HepG2 (cell line): ENCODE data around the gene SPG7. TPM values are rescaled to one million over a fixed set of nuclear protein-coding genes. Genes with fewer than 3 reads are reported as not detected.

Source experiments
- HOXA9 ChIP-seq: sonication (generic); formaldehyde crosslinking; IDR thresholded peaks from 2 replicates; pipeline ENCODE4 v1.8.1; 2022; ENCODE audit warnings: missing genetic modification reagents, mild to moderate bottlenecking, moderate library complexity, borderline replicate concordance
- MYC ChIP-seq: sonication (generic); formaldehyde crosslinking; IDR thresholded peaks from 2 replicates; pipeline ENCODE4 v1.9.0; 2021; ENCODE audit warnings: missing genetic modification reagents, borderline replicate concordance
- RAD21 ChIP-seq: fragments of 450-650 bp; formaldehyde crosslinking; IDR thresholded peaks from 2 replicates; pipeline ENCODE4 v1.5.0; 2020; ENCODE audit warnings: mild to moderate bottlenecking
- SAFB2 ChIP-seq: sonication (generic); formaldehyde crosslinking; IDR thresholded peaks from 2 replicates; pipeline ENCODE4 v1.5.1; 2020; ENCODE audit warnings: missing genetic modification reagents, low read depth, mild to moderate bottlenecking, borderline replicate concordance
- SETDB1 ChIP-seq: sonication (generic); formaldehyde crosslinking; IDR thresholded peaks from 2 replicates; pipeline ENCODE4 v1.5.1; 2020; ENCODE audit warnings: missing genetic modification reagents, mild to moderate bottlenecking, borderline replicate concordance
- SPEN ChIP-seq: sonication (generic); formaldehyde crosslinking; IDR thresholded peaks from 2 replicates; pipeline ENCODE4 v1.5.1; 2020; ENCODE audit warnings: low read depth, mild to moderate bottlenecking, missing genetic modification reagents
- ZFX ChIP-seq: sonication (generic); formaldehyde crosslinking; IDR thresholded peaks from 2 replicates; pipeline ENCODE4 v1.4.0; 2020; ENCODE audit warnings: mild to moderate bottlenecking, low read depth, missing genetic modification reagents, moderate library complexity
- polyA plus RNA-seq, 8 experiments: library from polyadenylated mRNA; depleted of rRNA in 3 of 8; stranded (reverse) in 7 of 8; unstranded in 1 of 8; fragments of >200 nt; fragmentation: Illumina TruSeq in 4 of 8; extraction: Trizol in 4 of 8; gene quantifications; 2 replicates each; pipeline versions ENCODE4 v1.2.1 to v1.2.3, GENCODE V29; 2011 to 2016; ENCODE audit warnings: low read depth in 4 of 8, missing spikeins in 1 of 8, mixed read lengths in 1 of 8; ENCODE audit not compliant: insufficient read depth in 1 of 8
- total RNA-seq, 5 experiments: library from RNA; depleted of rRNA; stranded (reverse); fragments of >200 nt; fragmentation: Illumina TruSeq; extraction: Trizol; gene quantifications; 2 replicates each; pipeline ENCODE4 v1.2.3, GENCODE V29; 2016; ENCODE audit warnings: low read depth in 1 of 5
- TF ChIP-seq, protein P1 (sequence below): sonication (generic); formaldehyde crosslinking; IDR thresholded peaks from 2 replicates; pipeline ENCODE4 v1.8.1; 2022; ENCODE audit warnings: low read depth, mild to moderate bottlenecking, missing genetic modification reagents
- TF ChIP-seq, protein P2 (sequence below): IDR thresholded peaks from 2 replicates; pipeline ENCODE4 v1.4.0; 2020; ENCODE audit warnings: mild to moderate bottlenecking, missing genetic modification reagents
- TF ChIP-seq, protein P3 (sequence below): sonication (generic); formaldehyde crosslinking; conservative IDR thresholded peaks from 2 replicates; pipeline ENCODE4 v1.4.0; 2020; ENCODE audit warnings: missing genetic modification reagents
- TF ChIP-seq, protein P4 (sequence below): IDR thresholded peaks from 2 replicates; pipeline ENCODE4 v1.6.1; 2016
- TF ChIP-seq, protein P5 (sequence below): sonication (generic); formaldehyde crosslinking; IDR thresholded peaks from 2 replicates; pipeline ENCODE4 v1.4.0; 2020; ENCODE audit warnings: mild to moderate bottlenecking, missing genetic modification reagents
- TF ChIP-seq, protein P6 (sequence below): IDR thresholded peaks from 2 replicates; pipeline ENCODE4 v1.6.1; 2018; ENCODE audit warnings: missing genetic modification reagents

SPG7 gene
- total and polyA plus RNA-seq, 2 of the 13 experiments (the other 11 are each of a cell fraction or from before 2014, with no cell fraction given): 66.0 to 136 TPM

DNA sequence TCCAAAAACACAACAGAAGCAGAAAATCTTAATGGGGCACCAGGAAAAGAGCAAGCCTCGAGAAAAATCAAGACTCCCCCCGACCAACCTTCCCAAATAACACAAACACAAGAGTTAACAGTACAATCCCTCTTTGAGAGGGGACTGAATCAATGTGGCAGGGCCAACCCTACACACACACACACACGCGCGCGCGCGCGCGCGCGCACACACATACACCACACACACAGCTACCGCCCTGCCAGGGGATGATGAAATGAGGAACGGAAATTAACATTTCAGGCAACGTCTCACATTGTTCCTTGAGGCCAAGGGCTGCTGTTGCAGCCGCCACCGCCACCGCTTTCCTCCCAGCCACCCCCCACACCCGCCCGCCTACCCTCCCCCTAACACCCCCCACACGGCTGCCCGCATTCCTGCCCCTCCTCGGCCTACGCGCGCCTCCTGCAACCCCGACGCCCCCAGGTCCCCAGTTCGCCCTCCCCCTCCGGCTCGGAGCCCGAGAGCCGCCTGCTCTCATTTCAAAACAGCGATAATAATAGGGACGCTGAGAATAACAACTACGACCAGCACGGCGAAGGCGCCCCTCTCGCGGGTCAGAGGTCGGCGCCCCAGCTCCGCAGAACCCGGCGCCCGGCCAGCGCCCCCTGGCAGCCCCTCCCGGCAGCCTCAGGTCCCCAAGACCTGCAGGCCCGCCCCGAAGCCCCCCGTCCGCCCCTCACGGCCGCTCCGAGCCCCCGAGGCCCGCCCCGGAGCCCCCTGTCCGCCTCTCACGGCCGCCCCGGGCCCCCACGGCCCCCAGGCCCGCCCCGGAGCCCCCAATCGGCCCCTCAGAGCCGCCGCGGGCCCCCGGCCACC lies 18.9 kb upstream of the SPG7 start (continued):
- TF ChIP-seq, protein P1, sequence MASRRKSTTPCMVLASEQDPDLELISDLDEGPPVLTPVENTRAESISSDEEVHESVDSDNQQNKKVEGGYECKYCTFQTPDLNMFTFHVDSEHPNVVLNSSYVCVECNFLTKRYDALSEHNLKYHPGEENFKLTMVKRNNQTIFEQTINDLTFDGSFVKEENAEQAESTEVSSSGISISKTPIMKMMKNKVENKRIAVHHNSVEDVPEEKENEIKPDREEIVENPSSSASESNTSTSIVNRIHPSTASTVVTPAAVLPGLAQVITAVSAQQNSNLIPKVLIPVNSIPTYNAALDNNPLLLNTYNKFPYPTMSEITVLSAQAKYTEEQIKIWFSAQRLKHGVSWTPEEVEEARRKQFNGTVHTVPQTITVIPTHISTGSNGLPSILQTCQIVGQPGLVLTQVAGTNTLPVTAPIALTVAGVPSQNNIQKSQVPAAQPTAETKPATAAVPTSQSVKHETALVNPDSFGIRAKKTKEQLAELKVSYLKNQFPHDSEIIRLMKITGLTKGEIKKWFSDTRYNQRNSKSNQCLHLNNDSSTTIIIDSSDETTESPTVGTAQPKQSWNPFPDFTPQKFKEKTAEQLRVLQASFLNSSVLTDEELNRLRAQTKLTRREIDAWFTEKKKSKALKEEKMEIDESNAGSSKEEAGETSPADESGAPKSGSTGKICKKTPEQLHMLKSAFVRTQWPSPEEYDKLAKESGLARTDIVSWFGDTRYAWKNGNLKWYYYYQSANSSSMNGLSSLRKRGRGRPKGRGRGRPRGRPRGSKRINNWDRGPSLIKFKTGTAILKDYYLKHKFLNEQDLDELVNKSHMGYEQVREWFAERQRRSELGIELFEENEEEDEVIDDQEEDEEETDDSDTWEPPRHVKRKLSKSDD: no peak
- peak; percentile 29; the same call in 1 of the 2 replicates for TF ChIP-seq RAD21 (CRISPR knock-in tag)
- peak; percentile 38; the same call in 1 of the 2 replicates for TF ChIP-seq MYC (CRISPR knock-in tag)
- TF ChIP-seq ZFX (CRISPR knock-in tag): 0 out of 2 replicates have a peak, but pooled peaks have one; percentile 19
- TF ChIP-seq, protein P2, sequence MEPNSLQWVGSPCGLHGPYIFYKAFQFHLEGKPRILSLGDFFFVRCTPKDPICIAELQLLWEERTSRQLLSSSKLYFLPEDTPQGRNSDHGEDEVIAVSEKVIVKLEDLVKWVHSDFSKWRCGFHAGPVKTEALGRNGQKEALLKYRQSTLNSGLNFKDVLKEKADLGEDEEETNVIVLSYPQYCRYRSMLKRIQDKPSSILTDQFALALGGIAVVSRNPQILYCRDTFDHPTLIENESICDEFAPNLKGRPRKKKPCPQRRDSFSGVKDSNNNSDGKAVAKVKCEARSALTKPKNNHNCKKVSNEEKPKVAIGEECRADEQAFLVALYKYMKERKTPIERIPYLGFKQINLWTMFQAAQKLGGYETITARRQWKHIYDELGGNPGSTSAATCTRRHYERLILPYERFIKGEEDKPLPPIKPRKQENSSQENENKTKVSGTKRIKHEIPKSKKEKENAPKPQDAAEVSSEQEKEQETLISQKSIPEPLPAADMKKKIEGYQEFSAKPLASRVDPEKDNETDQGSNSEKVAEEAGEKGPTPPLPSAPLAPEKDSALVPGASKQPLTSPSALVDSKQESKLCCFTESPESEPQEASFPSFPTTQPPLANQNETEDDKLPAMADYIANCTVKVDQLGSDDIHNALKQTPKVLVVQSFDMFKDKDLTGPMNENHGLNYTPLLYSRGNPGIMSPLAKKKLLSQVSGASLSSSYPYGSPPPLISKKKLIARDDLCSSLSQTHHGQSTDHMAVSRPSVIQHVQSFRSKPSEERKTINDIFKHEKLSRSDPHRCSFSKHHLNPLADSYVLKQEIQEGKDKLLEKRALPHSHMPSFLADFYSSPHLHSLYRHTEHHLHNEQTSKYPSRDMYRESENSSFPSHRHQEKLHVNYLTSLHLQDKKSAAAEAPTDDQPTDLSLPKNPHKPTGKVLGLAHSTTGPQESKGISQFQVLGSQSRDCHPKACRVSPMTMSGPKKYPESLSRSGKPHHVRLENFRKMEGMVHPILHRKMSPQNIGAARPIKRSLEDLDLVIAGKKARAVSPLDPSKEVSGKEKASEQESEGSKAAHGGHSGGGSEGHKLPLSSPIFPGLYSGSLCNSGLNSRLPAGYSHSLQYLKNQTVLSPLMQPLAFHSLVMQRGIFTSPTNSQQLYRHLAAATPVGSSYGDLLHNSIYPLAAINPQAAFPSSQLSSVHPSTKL (CRISPR knock-in tag): peak; percentile 25
- TF ChIP-seq, protein P3, sequence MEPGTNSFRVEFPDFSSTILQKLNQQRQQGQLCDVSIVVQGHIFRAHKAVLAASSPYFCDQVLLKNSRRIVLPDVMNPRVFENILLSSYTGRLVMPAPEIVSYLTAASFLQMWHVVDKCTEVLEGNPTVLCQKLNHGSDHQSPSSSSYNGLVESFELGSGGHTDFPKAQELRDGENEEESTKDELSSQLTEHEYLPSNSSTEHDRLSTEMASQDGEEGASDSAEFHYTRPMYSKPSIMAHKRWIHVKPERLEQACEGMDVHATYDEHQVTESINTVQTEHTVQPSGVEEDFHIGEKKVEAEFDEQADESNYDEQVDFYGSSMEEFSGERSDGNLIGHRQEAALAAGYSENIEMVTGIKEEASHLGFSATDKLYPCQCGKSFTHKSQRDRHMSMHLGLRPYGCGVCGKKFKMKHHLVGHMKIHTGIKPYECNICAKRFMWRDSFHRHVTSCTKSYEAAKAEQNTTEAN: peak; percentile 17; the same call in 1 of the 2 replicates
- TF ChIP-seq, protein P4, sequence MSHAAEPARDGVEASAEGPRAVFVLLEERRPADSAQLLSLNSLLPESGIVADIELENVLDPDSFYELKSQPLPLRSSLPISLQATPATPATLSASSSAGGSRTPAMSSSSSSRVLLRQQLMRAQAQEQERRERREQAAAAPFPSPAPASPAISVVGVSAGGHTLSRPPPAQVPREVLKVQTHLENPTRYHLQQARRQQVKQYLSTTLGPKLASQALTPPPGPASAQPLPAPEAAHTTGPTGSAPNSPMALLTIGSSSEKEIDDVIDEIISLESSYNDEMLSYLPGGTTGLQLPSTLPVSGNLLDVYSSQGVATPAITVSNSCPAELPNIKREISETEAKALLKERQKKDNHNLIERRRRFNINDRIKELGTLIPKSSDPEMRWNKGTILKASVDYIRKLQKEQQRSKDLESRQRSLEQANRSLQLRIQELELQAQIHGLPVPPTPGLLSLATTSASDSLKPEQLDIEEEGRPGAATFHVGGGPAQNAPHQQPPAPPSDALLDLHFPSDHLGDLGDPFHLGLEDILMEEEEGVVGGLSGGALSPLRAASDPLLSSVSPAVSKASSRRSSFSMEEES (CRISPR knock-in tag): no peak
- TF ChIP-seq HOXA9 (CRISPR knock-in tag): no peak
- 0 out of 2 replicates have a peak, but pooled peaks have one; percentile 30 for TF ChIP-seq SPEN (CRISPR knock-in tag)
- TF ChIP-seq, protein P5, sequence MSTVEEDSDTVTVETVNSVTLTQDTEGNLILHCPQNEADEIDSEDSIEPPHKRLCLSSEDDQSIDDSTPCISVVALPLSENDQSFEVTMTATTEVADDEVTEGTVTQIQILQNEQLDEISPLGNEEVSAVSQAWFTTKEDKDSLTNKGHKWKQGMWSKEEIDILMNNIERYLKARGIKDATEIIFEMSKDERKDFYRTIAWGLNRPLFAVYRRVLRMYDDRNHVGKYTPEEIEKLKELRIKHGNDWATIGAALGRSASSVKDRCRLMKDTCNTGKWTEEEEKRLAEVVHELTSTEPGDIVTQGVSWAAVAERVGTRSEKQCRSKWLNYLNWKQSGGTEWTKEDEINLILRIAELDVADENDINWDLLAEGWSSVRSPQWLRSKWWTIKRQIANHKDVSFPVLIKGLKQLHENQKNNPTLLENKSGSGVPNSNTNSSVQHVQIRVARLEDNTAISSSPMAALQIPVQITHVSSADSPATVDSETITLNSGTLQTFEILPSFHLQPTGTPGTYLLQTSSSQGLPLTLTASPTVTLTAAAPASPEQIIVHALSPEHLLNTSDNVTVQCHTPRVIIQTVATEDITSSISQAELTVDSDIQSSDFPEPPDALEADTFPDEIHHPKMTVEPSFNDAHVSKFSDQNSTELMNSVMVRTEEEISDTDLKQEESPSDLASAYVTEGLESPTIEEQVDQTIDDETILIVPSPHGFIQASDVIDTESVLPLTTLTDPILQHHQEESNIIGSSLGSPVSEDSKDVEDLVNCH (CRISPR knock-in tag): no peak
- TF ChIP-seq, protein P6, sequence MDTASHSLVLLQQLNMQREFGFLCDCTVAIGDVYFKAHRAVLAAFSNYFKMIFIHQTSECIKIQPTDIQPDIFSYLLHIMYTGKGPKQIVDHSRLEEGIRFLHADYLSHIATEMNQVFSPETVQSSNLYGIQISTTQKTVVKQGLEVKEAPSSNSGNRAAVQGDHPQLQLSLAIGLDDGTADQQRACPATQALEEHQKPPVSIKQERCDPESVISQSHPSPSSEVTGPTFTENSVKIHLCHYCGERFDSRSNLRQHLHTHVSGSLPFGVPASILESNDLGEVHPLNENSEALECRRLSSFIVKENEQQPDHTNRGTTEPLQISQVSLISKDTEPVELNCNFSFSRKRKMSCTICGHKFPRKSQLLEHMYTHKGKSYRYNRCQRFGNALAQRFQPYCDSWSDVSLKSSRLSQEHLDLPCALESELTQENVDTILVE: peak; percentile 59; the same call in 1 of the 2 replicates
- 0 out of 2 replicates have a peak, but pooled peaks have one; percentile 31 for TF ChIP-seq SAFB2
- no peak for TF ChIP-seq SETDB1 (CRISPR knock-in tag)
